Uterus (tissue), 2 donors: ENCODE results near the gene IFIT5.

Experiments used
- POLR2A ChIP-seq, 2 donors: fragments of 450-650 bp; IDR thresholded peaks; one replicate each; pipeline ENCODE4 v1.6.1; 2016; ENCODE audit warnings: antibody characterized with exemption in 2 of 2, mild to moderate bottlenecking in 1 of 2, moderate library complexity in 1 of 2
- TF ChIP-seq, protein P1 (sequence below), 4 experiments: fragments of 200-600 bp in 2 of 4; fragments of 450-650 bp in 2 of 4; sonication (generic) in 2 of 4; IDR thresholded peaks; one replicate each; pipeline ENCODE4 v1.5.1; 2016 to 2019; ENCODE audit warnings: antibody characterized with exemption in 4 of 4, mild to moderate bottlenecking in 2 of 4, moderate library complexity in 1 of 4

DNA sequence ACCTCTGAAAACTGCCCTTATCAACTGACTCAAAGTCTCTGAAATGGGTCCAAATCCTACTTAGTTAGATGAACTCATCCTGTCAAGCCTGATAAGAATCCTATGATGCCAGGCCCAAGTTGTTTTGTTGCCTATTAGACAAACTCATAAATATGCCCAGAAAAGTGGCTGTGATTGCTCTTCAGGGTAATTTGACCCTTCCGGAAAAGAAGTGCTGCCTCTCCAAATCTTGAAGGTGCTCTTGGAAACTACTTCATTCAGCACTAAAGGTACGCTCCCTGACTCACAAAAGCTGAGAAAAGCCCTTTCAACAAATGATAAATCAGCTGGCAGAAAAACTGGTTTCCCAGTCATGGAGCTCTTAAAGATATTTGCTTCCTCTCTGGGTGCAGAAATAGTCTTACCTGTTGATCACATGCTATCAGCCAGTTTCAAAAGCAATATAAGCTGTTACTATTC is 6.7 kb downstream of the IFIT5 start:
- no peak for TF ChIP-seq POLR2A (IDR thresholded peaks at IDR 0.05)
- TF ChIP-seq, protein P1, sequence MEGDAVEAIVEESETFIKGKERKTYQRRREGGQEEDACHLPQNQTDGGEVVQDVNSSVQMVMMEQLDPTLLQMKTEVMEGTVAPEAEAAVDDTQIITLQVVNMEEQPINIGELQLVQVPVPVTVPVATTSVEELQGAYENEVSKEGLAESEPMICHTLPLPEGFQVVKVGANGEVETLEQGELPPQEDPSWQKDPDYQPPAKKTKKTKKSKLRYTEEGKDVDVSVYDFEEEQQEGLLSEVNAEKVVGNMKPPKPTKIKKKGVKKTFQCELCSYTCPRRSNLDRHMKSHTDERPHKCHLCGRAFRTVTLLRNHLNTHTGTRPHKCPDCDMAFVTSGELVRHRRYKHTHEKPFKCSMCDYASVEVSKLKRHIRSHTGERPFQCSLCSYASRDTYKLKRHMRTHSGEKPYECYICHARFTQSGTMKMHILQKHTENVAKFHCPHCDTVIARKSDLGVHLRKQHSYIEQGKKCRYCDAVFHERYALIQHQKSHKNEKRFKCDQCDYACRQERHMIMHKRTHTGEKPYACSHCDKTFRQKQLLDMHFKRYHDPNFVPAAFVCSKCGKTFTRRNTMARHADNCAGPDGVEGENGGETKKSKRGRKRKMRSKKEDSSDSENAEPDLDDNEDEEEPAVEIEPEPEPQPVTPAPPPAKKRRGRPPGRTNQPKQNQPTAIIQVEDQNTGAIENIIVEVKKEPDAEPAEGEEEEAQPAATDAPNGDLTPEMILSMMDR (IDR thresholded peaks at IDR 0.05) = no peak
